Lower leg skin (tissue), 4 donors: ENCODE data around the gene PRPF19. TPM values are rescaled to one million over a fixed set of nuclear protein-coding genes. Genes with fewer than 3 reads are reported as not detected.

Source experiments
- DNase-seq, 2 donors: peaks; one replicate each; pipeline ENCODE4 v3.0.0-alpha.2; 2019; ENCODE audit warnings: low spot score in 2 of 2
- H3K4me3 ChIP-seq: fragments of 200-600 bp; sonication (generic); 2 replicates; pipeline ENCODE4 v1.5.1; 2017; ENCODE audit warnings: mild to moderate bottlenecking, low read depth; ENCODE audit not compliant: poor library complexity, severe bottlenecking
- CTCF ChIP-seq, 3 donors: fragments of 450-650 bp; IDR thresholded peaks; one replicate each; pipeline ENCODE4 v1.5.1; 2016; ENCODE audit warnings: antibody characterized with exemption in 3 of 3, mild to moderate bottlenecking in 3 of 3, moderate library complexity in 2 of 3
- POLR2A ChIP-seq, 2 donors: fragments of 450-650 bp; IDR thresholded peaks; one replicate each; pipeline ENCODE4 v1.6.1; 2016 to 2017; ENCODE audit warnings: antibody characterized with exemption in 2 of 2, mild to moderate bottlenecking in 1 of 2, moderate library complexity in 1 of 2
- WGBS, 2 donors: methylation state at CpG; one replicate each; pipeline ENCODE4 v1.1.5; 2018; 5-methylcytosine and 5-hydroxymethylcytosine counted together
- intact Hi-C: fragments of 100-400 bp; cut with DNase I; formaldehyde crosslinking; loops from one replicate; pipeline ENCODE4 v1.15.0; 2023; ENCODE audit warnings: low total_unique reads
- total RNA-seq, 4 donors: library from RNA; depleted of rRNA; stranded (reverse); fragments of >200 nt; gene quantifications; one replicate each; pipeline ENCODE4 v1.1.0, GENCODE V29; 2016

PRPF19 gene
- total RNA-seq = 100 to 1,000 TPM in 3 of 4 donors, 10 to 100 TPM in 1; 75.3 to 119 (median 108) TPM

- H3K4me3 ChIP-seq = peak within 1 kb of the TSS; percentile 98
- WGBS, 2 donors = 0% methylated on average over 38 to 61 of the region's 75 CpGs
- no peak for TF ChIP-seq POLR2A (IDR thresholded peaks at IDR 0.05)
- TF ChIP-seq CTCF (IDR thresholded peaks at IDR 0.05) = no peak
- DNase-seq = peak; percentile 97 to 99
- intact Hi-C loops = no loop called here
Observed at GRCh38 chr11:60906132-60906972, at the start of gene PRPF19. TSS of gene PRPF19 (minus strand) at chr11:60906585. CDS start at chr11:60906382, 203 bp downstream.

GRCh38 chr11:60955571-60955970 lies 49.2 kb upstream of the PRPF19 start:
- intact Hi-C loops = no loop called here
- 53 to 56% methylated on average over 5 of the region's 5 CpGs for WGBS, 2 donors
- DNase-seq = no peak
- H3K4me3 ChIP-seq = no peak overlapping the region
- TF ChIP-seq POLR2A (IDR thresholded peaks at IDR 0.05) (no peak), CTCF (IDR thresholded peaks at IDR 0.05) (no peak)

- H3K4me3 ChIP-seq = no peak overlapping the region
- DNase-seq = no peak
- intact Hi-C loops = no loop called here
- TF ChIP-seq CTCF (IDR thresholded peaks at IDR 0.05) (no peak), POLR2A (IDR thresholded peaks at IDR 0.05) (no peak)
- 79 to 80% methylated on average over 5 of the region's 5 CpGs for WGBS, 2 donors
Observed at GRCh38 chr11:60954421-60954820, 48.0 kb upstream of the PRPF19 start.

DNA sequence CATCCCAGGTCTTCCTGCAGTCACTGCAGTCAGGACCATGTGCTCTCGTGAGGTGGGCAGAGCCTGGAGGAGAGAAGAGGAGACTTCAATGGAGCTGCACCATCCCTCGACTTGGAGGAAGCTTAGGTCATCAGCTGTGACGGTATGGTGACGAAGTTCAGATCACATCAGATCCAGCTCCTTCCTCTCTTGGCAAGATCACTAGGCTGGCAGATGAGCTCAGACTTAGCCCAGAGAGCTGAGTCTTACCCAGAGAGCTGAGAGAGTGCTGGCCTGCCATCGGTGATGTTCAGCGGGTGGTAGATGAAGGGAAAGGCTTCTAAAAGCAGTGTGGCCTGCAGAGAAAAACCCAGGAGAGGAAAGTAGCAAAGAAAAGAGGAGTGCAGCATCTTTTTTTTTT lies 47.4 kb upstream of the PRPF19 start:
- no peak overlapping the region for H3K4me3 ChIP-seq

DNA sequence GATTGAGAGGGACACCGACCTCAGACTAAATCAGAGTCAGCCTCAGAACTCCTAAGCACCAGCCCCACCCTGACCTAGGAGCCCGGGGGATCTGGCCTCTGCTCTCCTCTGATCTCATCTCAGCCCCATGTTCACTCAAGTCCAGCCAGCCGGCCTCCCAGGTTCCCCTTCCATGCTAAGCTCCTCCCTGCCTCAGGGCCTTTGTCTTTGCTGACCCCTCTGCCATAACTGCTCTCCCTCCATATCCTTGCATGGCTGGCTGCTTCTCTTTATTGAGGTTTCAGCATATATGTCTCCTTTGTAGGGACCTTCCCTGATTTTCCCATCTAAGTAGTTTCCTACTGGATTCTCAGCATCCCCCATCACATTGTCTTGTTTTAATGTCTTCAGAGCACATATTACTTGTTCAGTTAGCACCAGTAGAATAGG lies 46.4 kb upstream of the PRPF19 start:
- TF ChIP-seq CTCF (IDR thresholded peaks at IDR 0.05) (no peak), POLR2A (IDR thresholded peaks at IDR 0.05) (no peak)
- DNase-seq = no peak
- no peak overlapping the region for H3K4me3 ChIP-seq
- 31 to 35% methylated on average over 3 of the region's 3 CpGs for WGBS, 2 donors
- intact Hi-C loops = no loop called here

More for the DNA sequence above, 47.4 kb upstream of the PRPF19 start:
- WGBS, 2 donors = 72 to 75% methylated on average over 6 of the region's 6 CpGs
- DNase-seq = no peak
- TF ChIP-seq POLR2A (IDR thresholded peaks at IDR 0.05) (no peak), CTCF (IDR thresholded peaks at IDR 0.05) (no peak)
- intact Hi-C loops = no loop called here
